ENCODE measurements around the gene TLDC2. TPM values are rescaled to one million over a fixed set of nuclear protein-coding genes. Genes with fewer than 3 reads are reported as not detected.

Gene TLDC2
- polyA plus RNA-seq, 1 donor from 2014 or later, result not detected

- Histone ChIP-seq H3K9me3 (ENCODE audit: low read length) (no peaks in the 10 kb centered on the region), H3K4me2 (ENCODE audit: low read length) (no peak overlapping the region), H2AFZ (ENCODE audit: low read depth, low read length) (no peak overlapping the region), H3F3A (ENCODE audit: insufficient read depth, low read length, poor library complexity, severe bottlenecking) (no peaks in the 10 kb centered on the region), H3K79me2 (replicated peaks; ENCODE audit: insufficient read depth, low read length) (peaks cover 9% of the 10 kb centered on the region), H3K36me3 (ENCODE audit: insufficient read depth, low read length) (no peaks in the 10 kb centered on the region), H4K20me1 (ENCODE audit: insufficient read depth) (no peaks in the 10 kb centered on the region), H3K9me2 (ENCODE audit: insufficient read depth, low read length) (no peaks in the 10 kb centered on the region), H3K4me3 (ENCODE audit: low read length) (no peak overlapping the region), H3K27ac (ENCODE audit: low read length) (no peak overlapping the region), H3K27me3 (ENCODE audit: insufficient read depth, low read depth, low read length) (no peaks in the 10 kb centered on the region), H3K9ac (ENCODE audit: low read length) (no peak overlapping the region)
- TF ChIP-seq REST (IDR thresholded peaks at IDR 0.05; ENCODE audit: borderline replicate concordance) (no peak), TAF1 (IDR thresholded peaks at IDR 0.05; ENCODE audit: low read depth) (no peak), MXI1 (conservative IDR thresholded peaks at IDR 0.05; ENCODE audit: poor library complexity, severe bottlenecking) (no peak), SMC3 (conservative IDR thresholded peaks at IDR 0.05; ENCODE audit: poor library complexity) (no peak), EP300 (conservative IDR thresholded peaks at IDR 0.05; ENCODE audit: poor library complexity, severe bottlenecking) (no peak), EZH2 (IDR thresholded peaks at IDR 0.05; ENCODE audit: borderline replicate concordance, insufficient read depth, low read length, poor library complexity, severe bottlenecking) (no peak), POLR2AphosphoS5 (IDR thresholded peaks at IDR 0.05) (no peak), CTCF (IDR thresholded peaks at IDR 0.05; ENCODE audit: poor library complexity, severe bottlenecking) (no peak), RAD21 (conservative IDR thresholded peaks at IDR 0.05) (no peak)
These were observed 30.5 kb upstream of the TLDC2 start for GRCh38 chr20:36845288-36845971.

- Histone ChIP-seq H3K79me2 (replicated peaks; ENCODE audit: insufficient read depth, low read length) (peaks cover 25% of the 10 kb centered on the region), H2AFZ (ENCODE audit: low read depth, low read length) (no peak overlapping the region), H3K9me2 (ENCODE audit: insufficient read depth, low read length) (no peaks in the 10 kb centered on the region), H3K36me3 (ENCODE audit: insufficient read depth, low read length) (no peaks in the 10 kb centered on the region), H3F3A (ENCODE audit: insufficient read depth, low read length, poor library complexity, severe bottlenecking) (no peaks in the 10 kb centered on the region), H3K4me3 (ENCODE audit: low read length) (no peak overlapping the region), H3K9me3 (ENCODE audit: low read length) (peaks cover 4% of the 10 kb centered on the region), H3K27ac (ENCODE audit: low read length) (no peak overlapping the region), H3K9ac (ENCODE audit: low read length) (no peak overlapping the region), H4K20me1 (ENCODE audit: insufficient read depth) (peaks cover under 1% of the 10 kb centered on the region), H3K27me3 (ENCODE audit: insufficient read depth, low read depth, low read length) (no peaks in the 10 kb centered on the region), H3K4me2 (ENCODE audit: low read length) (no peak overlapping the region)
- TF ChIP-seq MXI1 (conservative IDR thresholded peaks at IDR 0.05; ENCODE audit: poor library complexity, severe bottlenecking) (no peak), SMC3 (conservative IDR thresholded peaks at IDR 0.05; ENCODE audit: poor library complexity) (no peak), CTCF (IDR thresholded peaks at IDR 0.05; ENCODE audit: poor library complexity, severe bottlenecking) (no peak), REST (IDR thresholded peaks at IDR 0.05; ENCODE audit: borderline replicate concordance) (no peak), EZH2 (IDR thresholded peaks at IDR 0.05; ENCODE audit: borderline replicate concordance, insufficient read depth, low read length, poor library complexity, severe bottlenecking) (no peak), POLR2AphosphoS5 (IDR thresholded peaks at IDR 0.05) (no peak), RAD21 (conservative IDR thresholded peaks at IDR 0.05) (no peak), EP300 (conservative IDR thresholded peaks at IDR 0.05; ENCODE audit: poor library complexity, severe bottlenecking) (no peak), TAF1 (IDR thresholded peaks at IDR 0.05; ENCODE audit: low read depth) (no peak)
These were observed 28.8 kb upstream of the TLDC2 start for GRCh38 chr20:36847009-36847709.

Data from neural cell (in vitro differentiated cells).